ENCODE data around the gene CEPT1.

- TF ChIP-seq CTCF (conservative IDR thresholded peaks at IDR 0.05 in 1 of 2, IDR thresholded peaks at IDR 0.05 in 1 of 2; ENCODE audit: low read depth in 1 of 2, low read length in 2 of 2) (no peak), EZH2 (IDR thresholded peaks at IDR 0.05; ENCODE audit: low read length, missing control alignments) (no peak)
These were observed 51.0 kb downstream of the CEPT1 start for GRCh38 chr1:111190931-111191451.

Measured in fibroblast of lung (primary cell).